ENCODE measurements around the gene HOXA1. TPM values are rescaled to one million over a fixed set of nuclear protein-coding genes. Genes with fewer than 3 reads are reported as not detected.
A peak's percentile ranks its signal among the peaks of the same experiment; 100 is the strongest.

The HOXA1 gene
- total RNA-seq, 6 experiments from 2014 or later = 0.28 to 0.81 (median 0.45) TPM

DNA sequence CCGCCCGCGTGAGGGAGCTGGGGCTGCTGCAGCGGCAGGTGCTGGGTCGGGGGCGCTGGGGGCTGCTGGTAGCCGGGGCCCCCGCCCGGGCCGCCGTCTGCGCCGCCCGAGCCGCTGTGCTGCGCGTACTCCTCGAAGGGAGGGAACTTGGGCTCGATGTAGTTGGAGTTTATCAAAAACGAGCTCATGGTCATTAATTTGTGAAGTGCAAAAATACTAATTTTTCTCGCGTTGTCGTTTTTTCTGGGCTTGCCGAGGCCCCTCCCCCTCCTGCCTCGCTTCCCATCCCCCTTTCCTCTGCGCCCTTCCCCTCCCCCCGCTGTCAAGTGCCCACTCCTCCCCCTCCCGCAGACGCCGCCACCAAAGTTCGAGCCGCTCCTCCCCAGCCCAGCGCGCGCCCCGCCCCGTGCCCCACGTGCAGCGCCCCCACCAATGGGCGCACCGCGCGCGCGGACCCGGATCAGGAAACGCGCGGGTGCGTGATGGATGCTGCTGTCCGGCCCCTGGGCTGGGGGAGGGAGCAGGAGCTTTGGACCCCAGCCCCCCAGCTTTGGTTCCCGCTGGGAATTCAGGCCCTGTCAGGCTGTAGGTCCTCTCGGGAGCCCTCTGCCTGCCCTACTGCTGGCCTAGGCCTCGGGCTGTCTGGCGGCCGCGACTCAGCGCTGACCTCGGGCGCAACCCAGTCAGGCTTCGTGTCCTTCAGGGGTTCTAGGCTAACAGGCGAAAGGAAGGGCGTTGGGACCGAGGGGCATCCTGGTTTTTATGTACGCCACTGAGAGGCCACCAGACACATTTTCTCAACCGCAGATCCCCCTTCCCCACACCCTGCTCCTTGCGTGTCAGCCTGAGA is 35.0 kb upstream of the HOXA1 start, which contains the start of gene HOXA4:
Gene HOXA4, minus strand, starts transcription at position 218 of the 850 bp plus-strand sequence. Its CDS starts 24 bp downstream, at position 194.
- Mint-ChIP-seq H3K27me3 (ENCODE audit: insufficient read depth) (peaks cover 11% of the 10 kb centered on the region), H3K9me3 (no peaks in the 10 kb centered on the region), H3K4me3 (peak within 1 kb of the TSS; percentile 85), H3K36me3 (ENCODE audit: low read depth) (peaks cover 11% of the 10 kb centered on the region), H3K4me1 (ENCODE audit: low read depth) (peaks cover 28% of the 10 kb centered on the region), H3K27ac (peak within 1 kb of the TSS; percentile 52)
- DNase-seq = peak; percentile 77
- TF ChIP-seq, protein P1, sequence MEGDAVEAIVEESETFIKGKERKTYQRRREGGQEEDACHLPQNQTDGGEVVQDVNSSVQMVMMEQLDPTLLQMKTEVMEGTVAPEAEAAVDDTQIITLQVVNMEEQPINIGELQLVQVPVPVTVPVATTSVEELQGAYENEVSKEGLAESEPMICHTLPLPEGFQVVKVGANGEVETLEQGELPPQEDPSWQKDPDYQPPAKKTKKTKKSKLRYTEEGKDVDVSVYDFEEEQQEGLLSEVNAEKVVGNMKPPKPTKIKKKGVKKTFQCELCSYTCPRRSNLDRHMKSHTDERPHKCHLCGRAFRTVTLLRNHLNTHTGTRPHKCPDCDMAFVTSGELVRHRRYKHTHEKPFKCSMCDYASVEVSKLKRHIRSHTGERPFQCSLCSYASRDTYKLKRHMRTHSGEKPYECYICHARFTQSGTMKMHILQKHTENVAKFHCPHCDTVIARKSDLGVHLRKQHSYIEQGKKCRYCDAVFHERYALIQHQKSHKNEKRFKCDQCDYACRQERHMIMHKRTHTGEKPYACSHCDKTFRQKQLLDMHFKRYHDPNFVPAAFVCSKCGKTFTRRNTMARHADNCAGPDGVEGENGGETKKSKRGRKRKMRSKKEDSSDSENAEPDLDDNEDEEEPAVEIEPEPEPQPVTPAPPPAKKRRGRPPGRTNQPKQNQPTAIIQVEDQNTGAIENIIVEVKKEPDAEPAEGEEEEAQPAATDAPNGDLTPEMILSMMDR (IDR thresholded peaks at IDR 0.05) = no peak

GRCh38 chr7:27129729-27130539 is 34.1 kb upstream of the HOXA1 start:
- TF ChIP-seq, protein P1 (IDR thresholded peaks at IDR 0.05) = no peak
- Mint-ChIP-seq H3K4me1 (ENCODE audit: low read depth) (peaks cover 26% of the 10 kb centered on the region), H3K36me3 (ENCODE audit: low read depth) (peaks cover 11% of the 10 kb centered on the region; the same call in 1 of the 2 replicates), H3K27me3 (ENCODE audit: insufficient read depth) (peaks cover 12% of the 10 kb centered on the region), H3K4me3 (no peak overlapping the region; the same call in 1 of the 2 replicates), H3K9me3 (no peaks in the 10 kb centered on the region), H3K27ac (no peak overlapping the region)
- DNase-seq = no peak

GRCh38 chr7:27128776-27129728 is 33.3 kb upstream of the HOXA1 start:
- peaks cover 26% of the 10 kb centered on the region for H3K4me1 Mint-ChIP-seq (ENCODE audit: low read depth)
- H3K27ac Mint-ChIP-seq = no peak overlapping the region
- TF ChIP-seq, protein P1 (IDR thresholded peaks at IDR 0.05) = no peak
- H3K27me3 Mint-ChIP-seq (ENCODE audit: insufficient read depth) = peaks cover 12% of the 10 kb centered on the region
- peaks cover 11% of the 10 kb centered on the region; the same call in 1 of the 2 replicates for H3K36me3 Mint-ChIP-seq (ENCODE audit: low read depth)
- H3K9me3 Mint-ChIP-seq = no peaks in the 10 kb centered on the region
- DNase-seq = no peak
- H3K4me3 Mint-ChIP-seq = no peak overlapping the region; the same call in 1 of the 2 replicates

- H3K4me1 Mint-ChIP-seq (ENCODE audit: low read depth) = peaks cover 27% of the 10 kb centered on the region
- no peak overlapping the region for H3K27ac Mint-ChIP-seq
- peaks cover 17% of the 10 kb centered on the region for H3K27me3 Mint-ChIP-seq (ENCODE audit: insufficient read depth)
- no peak for DNase-seq
- TF ChIP-seq, protein P1 (IDR thresholded peaks at IDR 0.05) = no peak
- H3K9me3 Mint-ChIP-seq = no peaks in the 10 kb centered on the region
- no peak overlapping the region for H3K4me3 Mint-ChIP-seq
- peaks cover 11% of the 10 kb centered on the region; the same call in 1 of the 2 replicates for H3K36me3 Mint-ChIP-seq (ENCODE audit: low read depth)
Measured at GRCh38 chr7:27128034-27128433, 32.2 kb upstream of the HOXA1 start.
